HCT116 (cell line): ENCODE results near the gene SEC14L1.
"Not testable (repeated sequence)": the region's sequence is repeated elsewhere in the genome, so short reads cannot be mapped to it uniquely, and the experiment has no call there.

Experiments used
- RAD21 ChIP-seq: IDR thresholded peaks from 2 replicates; pipeline ENCODE4 v1.6.1; 2012; ENCODE audit warnings: low read depth, mild to moderate bottlenecking
- TF ChIP-seq, protein P1 (sequence below), 3 experiments: fragments of 200-600 bp in 1 of 3; sonication (generic) in 1 of 3; IDR thresholded peaks in 2 of 3; conservative IDR thresholded peaks in 1 of 3; 2 replicates each; pipeline ENCODE4 v1.5.1; 2012 to 2017; ENCODE audit warnings: low read depth in 2 of 3, low read length in 2 of 3, antibody characterized with exemption in 1 of 3, borderline replicate concordance in 1 of 3, control low read depth in 1 of 3, mild to moderate bottlenecking in 1 of 3, mixed read lengths in 1 of 3, mixed run types in 1 of 3, moderate library complexity in 1 of 3; ENCODE audit not compliant: insufficient read depth in 1 of 3
- TF ChIP-seq, protein P2 (sequence below): IDR thresholded peaks from 2 replicates; pipeline ENCODE4 v1.6.1; 2012
- TF ChIP-seq, protein P3 (sequence below): IDR thresholded peaks from 2 replicates; pipeline ENCODE4 v1.6.1; 2012

DNA sequence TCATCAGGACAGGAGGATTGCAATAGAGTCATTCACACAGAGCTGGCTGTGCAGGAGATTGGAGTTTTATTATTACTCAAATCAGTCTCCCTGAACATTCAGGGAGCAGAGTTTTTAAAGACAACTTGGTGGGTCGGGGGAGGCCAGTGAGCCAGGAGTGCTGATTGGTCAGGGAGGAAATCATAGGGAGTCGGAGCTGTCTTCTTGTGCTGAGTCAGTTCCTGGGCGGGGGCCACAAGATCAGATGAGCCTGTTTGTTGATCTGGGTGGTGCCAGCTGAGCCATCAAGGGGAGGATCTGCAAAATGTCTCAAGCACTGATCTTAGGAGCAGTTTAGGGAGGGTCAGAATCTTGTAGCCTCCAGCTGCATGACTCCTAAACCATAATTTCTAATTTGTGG, 2.9 kb upstream of the SEC14L1 start:
- TF ChIP-seq, protein P1, sequence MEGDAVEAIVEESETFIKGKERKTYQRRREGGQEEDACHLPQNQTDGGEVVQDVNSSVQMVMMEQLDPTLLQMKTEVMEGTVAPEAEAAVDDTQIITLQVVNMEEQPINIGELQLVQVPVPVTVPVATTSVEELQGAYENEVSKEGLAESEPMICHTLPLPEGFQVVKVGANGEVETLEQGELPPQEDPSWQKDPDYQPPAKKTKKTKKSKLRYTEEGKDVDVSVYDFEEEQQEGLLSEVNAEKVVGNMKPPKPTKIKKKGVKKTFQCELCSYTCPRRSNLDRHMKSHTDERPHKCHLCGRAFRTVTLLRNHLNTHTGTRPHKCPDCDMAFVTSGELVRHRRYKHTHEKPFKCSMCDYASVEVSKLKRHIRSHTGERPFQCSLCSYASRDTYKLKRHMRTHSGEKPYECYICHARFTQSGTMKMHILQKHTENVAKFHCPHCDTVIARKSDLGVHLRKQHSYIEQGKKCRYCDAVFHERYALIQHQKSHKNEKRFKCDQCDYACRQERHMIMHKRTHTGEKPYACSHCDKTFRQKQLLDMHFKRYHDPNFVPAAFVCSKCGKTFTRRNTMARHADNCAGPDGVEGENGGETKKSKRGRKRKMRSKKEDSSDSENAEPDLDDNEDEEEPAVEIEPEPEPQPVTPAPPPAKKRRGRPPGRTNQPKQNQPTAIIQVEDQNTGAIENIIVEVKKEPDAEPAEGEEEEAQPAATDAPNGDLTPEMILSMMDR (IDR thresholded peaks at IDR 0.05 in 2 of 3, conservative IDR thresholded peaks at IDR 0.05 in 1 of 3; ENCODE audit: borderline replicate concordance in 1 of 3, insufficient read depth in 1 of 3, low read depth in 2 of 3, low read length in 2 of 3): not testable (repeated sequence)
- not testable (repeated sequence) for TF ChIP-seq RAD21
- TF ChIP-seq, protein P2, sequence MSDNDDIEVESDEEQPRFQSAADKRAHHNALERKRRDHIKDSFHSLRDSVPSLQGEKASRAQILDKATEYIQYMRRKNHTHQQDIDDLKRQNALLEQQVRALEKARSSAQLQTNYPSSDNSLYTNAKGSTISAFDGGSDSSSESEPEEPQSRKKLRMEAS: not testable (repeated sequence)
- TF ChIP-seq, protein P3, sequence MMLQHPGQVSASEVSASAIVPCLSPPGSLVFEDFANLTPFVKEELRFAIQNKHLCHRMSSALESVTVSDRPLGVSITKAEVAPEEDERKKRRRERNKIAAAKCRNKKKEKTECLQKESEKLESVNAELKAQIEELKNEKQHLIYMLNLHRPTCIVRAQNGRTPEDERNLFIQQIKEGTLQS: not testable (repeated sequence)
